WTC11 (cell line): ENCODE results near the gene TEP1. TPM values are rescaled to one million over a fixed set of nuclear protein-coding genes. Genes with fewer than 3 reads are reported as not detected.

Experiments
- ATAC-seq: fragments of 200-7000 bp; cut with Tn5 transposase; 2 replicates; pipeline ENCODE4 v1.10.0; 2021; ENCODE audit warnings: mild to moderate bottlenecking, moderate library complexity
- CTCF ChIA-PET: fragments of 300-600 bp; sonication (Branson Sonifier 250); formaldehyde crosslinking; loops from one replicate; lab custom pipeline; 2021; ENCODE audit warnings: antibody characterized with exemption; lab: Charles Lee
- POLR2A ChIA-PET: fragments of 350-600 bp; sonication (Branson Sonifier 250); formaldehyde crosslinking; loops from one replicate; lab custom pipeline; 2021; ENCODE audit warnings: antibody characterized with exemption; lab: Charles Lee
- DNase-seq: peaks from one replicate; pipeline ENCODE4 v3.0.0; 2021; ENCODE audit warnings: low spot score
- H3K27ac Mint-ChIP-seq: 2 replicates; pipeline ENCODE4 v1.8.0; 2021; ENCODE audit warnings: mixed read lengths
- H3K27me3 Mint-ChIP-seq: 2 replicates; pipeline ENCODE4 v1.8.0; 2021; ENCODE audit warnings: low read depth, mild to moderate bottlenecking, moderate library complexity, mixed read lengths
- H3K36me3 Mint-ChIP-seq: 2 replicates; pipeline ENCODE4 v1.8.0; 2021; ENCODE audit warnings: mixed read lengths
- H3K4me1 Mint-ChIP-seq: 2 replicates; pipeline ENCODE4 v1.8.0; 2022; ENCODE audit warnings: mixed read lengths
- H3K4me3 Mint-ChIP-seq: 2 replicates; pipeline ENCODE4 v1.8.0; 2021; ENCODE audit warnings: mild to moderate bottlenecking, moderate library complexity, mixed read lengths
- H3K9me3 Mint-ChIP-seq: 2 replicates; pipeline ENCODE4 v1.8.0; 2021; ENCODE audit warnings: mixed read lengths
- EMX1 ChIP-seq: fragments of 250-450 bp; sonication (Bioruptor Pico); IDR thresholded peaks from 2 replicates; pipeline ENCODE4 v1.8.0; 2021; ENCODE audit warnings: mild to moderate bottlenecking
- GABPB1 ChIP-seq: sonication (generic); formaldehyde crosslinking; IDR thresholded peaks from 2 replicates; pipeline ENCODE4 v1.8.1; 2023; ENCODE audit warnings: mild to moderate bottlenecking, missing genetic modification reagents
- NFATC4 ChIP-seq: fragments of 250-450 bp; sonication (Bioruptor Pico); IDR thresholded peaks from 2 replicates; pipeline ENCODE4 v1.9.0; 2021; ENCODE audit warnings: mild to moderate bottlenecking
- NFYB ChIP-seq: sonication (generic); formaldehyde crosslinking; conservative IDR thresholded peaks from 2 replicates; pipeline ENCODE4 v1.8.0; 2022; ENCODE audit warnings: low read depth, missing genetic modification reagents
- OVOL2 ChIP-seq: fragments of 250-450 bp; sonication (Bioruptor Pico); IDR thresholded peaks from 2 replicates; pipeline ENCODE4 v1.9.0; 2021; ENCODE audit warnings: mild to moderate bottlenecking, borderline replicate concordance
- total RNA-seq: library from RNA; stranded (reverse); gene quantifications from 3 replicates; pipeline ENCODE4 v1.2.3, GENCODE V29; 2021
- TF ChIP-seq, protein P1 (sequence below): sonication (generic); formaldehyde crosslinking; IDR thresholded peaks from 2 replicates; pipeline ENCODE4 v1.8.0; 2022; ENCODE audit warnings: mild to moderate bottlenecking, missing genetic modification reagents
- TF ChIP-seq, protein P2 (sequence below): sonication (generic); formaldehyde crosslinking; IDR thresholded peaks from 2 replicates; pipeline ENCODE4 v1.8.0; 2022; ENCODE audit warnings: missing genetic modification reagents
- TF ChIP-seq, protein P3 (sequence below): sonication (generic); formaldehyde crosslinking; IDR thresholded peaks from 2 replicates; pipeline ENCODE4 v1.8.1; 2023; ENCODE audit warnings: mild to moderate bottlenecking, missing genetic modification reagents
- TF ChIP-seq, protein P4 (sequence below): sonication (generic); formaldehyde crosslinking; IDR thresholded peaks from 2 replicates; pipeline ENCODE4 v1.8.1; 2023; ENCODE audit warnings: mild to moderate bottlenecking, missing genetic modification reagents, moderate library complexity
- TF ChIP-seq, protein P5 (sequence below): fragments of 250-450 bp; sonication (Bioruptor Pico); IDR thresholded peaks from 2 replicates; pipeline ENCODE4 v1.9.0; 2021; ENCODE audit warnings: mild to moderate bottlenecking
- TF ChIP-seq, protein P6 (sequence below): sonication (generic); formaldehyde crosslinking; IDR thresholded peaks from 2 replicates; pipeline ENCODE4 v1.8.0; 2023; ENCODE audit warnings: missing genetic modification reagents

Gene TEP1
- total RNA-seq, 1 experiment from 2014 or later, result 16.0 TPM

DNA sequence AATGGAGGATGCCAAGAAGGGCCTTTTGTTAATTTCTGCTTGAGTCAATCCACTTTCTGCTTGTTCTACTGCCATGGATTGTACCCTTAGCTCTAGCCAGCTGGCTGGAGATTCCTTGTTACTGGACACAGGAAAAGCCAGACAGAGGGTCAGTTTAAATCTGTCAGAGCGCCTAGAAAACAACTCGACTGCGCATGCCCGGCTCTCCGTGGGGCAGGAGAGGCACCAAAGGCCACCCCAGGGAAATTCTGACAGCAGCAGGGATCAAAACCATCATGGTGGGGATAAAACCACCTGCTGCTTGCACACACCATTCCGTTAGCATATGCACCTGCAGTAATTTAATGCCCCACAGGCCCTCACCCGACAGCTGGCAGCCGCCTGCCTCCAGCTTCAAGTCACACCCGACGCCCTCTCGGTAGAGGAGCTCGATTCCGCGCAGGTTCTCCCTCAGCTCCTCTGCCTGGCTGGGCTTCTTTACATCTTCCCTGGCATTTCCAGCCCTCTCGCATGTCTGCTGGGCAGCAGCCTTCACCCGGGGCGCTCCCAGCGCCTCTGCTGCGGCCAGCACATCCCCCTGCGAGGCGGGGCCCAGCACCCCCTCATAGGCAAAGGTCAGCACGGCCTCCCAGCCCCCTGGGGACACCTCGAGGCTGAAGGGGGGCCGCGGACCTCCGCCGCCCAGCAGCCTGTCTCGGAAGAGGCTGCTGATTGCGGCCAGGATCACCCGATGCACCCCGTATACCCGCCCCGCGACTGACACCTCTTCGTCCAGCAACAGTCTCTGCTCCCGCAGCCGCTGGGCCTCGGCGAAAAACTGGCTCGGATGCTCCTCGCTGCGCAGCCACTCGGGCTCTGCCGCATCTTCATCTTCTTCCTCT, 21.6 kb upstream of the TEP1 start:
- H3K36me3 Mint-ChIP-seq, result no peaks in the 10 kb centered on the region
- ChIA-PET CTCF (interaction anchor here (0.7 to 2.4 kb wide), 4 partner anchors 19 to 536 kb away, joined by 3 to 21 read pairs (median 4); no protein-coding TSS in a partner anchor), POLR2A (interaction anchor here (0.7 to 1.5 kb wide), 3 partner anchors 20 to 91 kb away, joined by 4 to 8 read pairs (median 8); partner anchors contain the start of genes APEX1, OSGEP, PARP2 and PIP4P1)
- ATAC-seq, result peak; percentile 63
- peak; percentile 45 for DNase-seq
- peaks cover 13% of the 10 kb centered on the region for H3K4me1 Mint-ChIP-seq
- TF ChIP-seq, protein P1, sequence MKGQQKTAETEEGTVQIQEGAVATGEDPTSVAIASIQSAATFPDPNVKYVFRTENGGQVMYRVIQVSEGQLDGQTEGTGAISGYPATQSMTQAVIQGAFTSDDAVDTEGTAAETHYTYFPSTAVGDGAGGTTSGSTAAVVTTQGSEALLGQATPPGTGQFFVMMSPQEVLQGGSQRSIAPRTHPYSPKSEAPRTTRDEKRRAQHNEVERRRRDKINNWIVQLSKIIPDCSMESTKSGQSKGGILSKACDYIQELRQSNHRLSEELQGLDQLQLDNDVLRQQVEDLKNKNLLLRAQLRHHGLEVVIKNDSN (CRISPR knock-in tag), result no peak
- no peak for TF ChIP-seq NFATC4
- TF ChIP-seq, protein P2, sequence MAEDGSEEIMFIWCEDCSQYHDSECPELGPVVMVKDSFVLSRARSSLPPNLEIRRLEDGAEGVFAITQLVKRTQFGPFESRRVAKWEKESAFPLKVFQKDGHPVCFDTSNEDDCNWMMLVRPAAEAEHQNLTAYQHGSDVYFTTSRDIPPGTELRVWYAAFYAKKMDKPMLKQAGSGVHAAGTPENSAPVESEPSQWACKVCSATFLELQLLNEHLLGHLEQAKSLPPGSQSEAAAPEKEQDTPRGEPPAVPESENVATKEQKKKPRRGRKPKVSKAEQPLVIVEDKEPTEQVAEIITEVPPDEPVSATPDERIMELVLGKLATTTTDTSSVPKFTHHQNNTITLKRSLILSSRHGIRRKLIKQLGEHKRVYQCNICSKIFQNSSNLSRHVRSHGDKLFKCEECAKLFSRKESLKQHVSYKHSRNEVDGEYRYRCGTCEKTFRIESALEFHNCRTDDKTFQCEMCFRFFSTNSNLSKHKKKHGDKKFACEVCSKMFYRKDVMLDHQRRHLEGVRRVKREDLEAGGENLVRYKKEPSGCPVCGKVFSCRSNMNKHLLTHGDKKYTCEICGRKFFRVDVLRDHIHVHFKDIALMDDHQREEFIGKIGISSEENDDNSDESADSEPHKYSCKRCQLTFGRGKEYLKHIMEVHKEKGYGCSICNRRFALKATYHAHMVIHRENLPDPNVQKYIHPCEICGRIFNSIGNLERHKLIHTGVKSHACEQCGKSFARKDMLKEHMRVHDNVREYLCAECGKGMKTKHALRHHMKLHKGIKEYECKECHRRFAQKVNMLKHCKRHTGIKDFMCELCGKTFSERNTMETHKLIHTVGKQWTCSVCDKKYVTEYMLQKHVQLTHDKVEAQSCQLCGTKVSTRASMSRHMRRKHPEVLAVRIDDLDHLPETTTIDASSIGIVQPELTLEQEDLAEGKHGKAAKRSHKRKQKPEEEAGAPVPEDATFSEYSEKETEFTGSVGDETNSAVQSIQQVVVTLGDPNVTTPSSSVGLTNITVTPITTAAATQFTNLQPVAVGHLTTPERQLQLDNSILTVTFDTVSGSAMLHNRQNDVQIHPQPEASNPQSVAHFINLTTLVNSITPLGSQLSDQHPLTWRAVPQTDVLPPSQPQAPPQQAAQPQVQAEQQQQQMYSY (CRISPR knock-in tag), result 0 out of 2 replicates have a peak, but pooled peaks have one; percentile 34
- TF ChIP-seq, protein P3, sequence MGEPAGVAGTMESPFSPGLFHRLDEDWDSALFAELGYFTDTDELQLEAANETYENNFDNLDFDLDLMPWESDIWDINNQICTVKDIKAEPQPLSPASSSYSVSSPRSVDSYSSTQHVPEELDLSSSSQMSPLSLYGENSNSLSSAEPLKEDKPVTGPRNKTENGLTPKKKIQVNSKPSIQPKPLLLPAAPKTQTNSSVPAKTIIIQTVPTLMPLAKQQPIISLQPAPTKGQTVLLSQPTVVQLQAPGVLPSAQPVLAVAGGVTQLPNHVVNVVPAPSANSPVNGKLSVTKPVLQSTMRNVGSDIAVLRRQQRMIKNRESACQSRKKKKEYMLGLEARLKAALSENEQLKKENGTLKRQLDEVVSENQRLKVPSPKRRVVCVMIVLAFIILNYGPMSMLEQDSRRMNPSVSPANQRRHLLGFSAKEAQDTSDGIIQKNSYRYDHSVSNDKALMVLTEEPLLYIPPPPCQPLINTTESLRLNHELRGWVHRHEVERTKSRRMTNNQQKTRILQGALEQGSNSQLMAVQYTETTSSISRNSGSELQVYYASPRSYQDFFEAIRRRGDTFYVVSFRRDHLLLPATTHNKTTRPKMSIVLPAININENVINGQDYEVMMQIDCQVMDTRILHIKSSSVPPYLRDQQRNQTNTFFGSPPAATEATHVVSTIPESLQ (CRISPR knock-in tag), result no peak
- no peak overlapping the region for H3K27ac Mint-ChIP-seq
- peak overlapping the region; percentile 73 for H3K4me3 Mint-ChIP-seq
- no peaks in the 10 kb centered on the region for H3K9me3 Mint-ChIP-seq
- H3K27me3 Mint-ChIP-seq, result peaks cover 34% of the 10 kb centered on the region

DNA sequence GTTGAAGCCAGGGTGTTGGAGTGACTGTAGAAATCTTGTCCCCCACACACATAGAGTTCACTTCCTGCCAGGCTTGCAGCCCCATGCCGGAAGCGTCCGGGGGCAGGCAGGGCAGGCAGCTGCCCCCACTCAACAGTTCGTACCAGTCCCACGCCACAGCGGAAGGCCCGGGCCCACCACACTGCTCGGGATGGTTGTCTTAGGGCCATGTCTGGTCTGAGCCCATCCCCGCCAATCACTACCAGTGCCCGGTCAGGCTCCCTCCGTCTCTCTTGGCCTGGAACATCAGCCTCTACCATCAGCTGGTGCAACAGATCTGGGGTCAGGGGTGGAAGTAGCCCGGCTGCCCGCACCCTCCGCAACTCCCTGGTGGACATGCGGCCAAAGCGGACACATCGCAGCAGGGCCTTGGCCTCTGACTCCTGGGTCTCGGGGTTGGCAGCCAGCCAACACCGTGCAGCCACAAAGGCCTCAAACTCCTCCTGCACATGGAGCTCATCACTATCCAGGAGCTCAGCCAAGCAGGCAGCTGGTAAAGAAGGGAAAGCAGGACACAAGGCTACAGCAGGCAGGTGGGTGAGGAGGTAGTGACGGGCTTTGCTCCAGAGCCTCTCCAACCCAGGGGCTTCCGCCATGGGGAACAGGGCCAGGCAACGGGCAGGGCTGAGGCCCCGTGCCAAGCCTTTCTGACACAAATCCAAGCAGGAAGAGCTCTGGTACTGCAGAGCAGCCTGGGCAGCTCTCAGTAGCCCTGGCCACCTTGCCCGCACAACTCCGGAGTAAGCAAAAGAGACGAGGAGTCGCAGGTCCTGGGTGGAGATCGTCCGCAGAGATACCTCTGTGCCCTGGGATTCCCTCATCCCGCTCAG, 16.7 kb upstream of the TEP1 start:
- H3K4me3 Mint-ChIP-seq, result no peak overlapping the region

DNA sequence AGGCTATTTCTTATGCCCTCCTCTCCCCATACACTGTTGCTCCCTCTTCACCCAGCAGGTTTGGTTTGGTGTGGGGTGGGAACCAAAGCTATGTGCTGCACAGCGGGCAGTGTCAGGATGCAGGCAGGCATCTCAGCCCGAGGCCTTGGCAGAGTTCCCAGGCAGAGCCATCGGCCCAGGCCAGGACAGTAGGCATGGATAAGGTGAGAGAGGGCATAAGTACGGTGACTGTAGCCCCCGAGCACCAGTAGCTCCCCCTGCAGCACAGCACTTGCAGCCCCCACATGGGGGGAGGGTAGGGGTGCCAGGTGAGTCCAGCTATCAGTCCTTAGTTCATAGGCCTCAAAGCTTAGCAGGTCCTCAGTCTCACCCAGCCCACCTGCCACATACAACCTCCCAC, 15.5 kb upstream of the TEP1 start:
- no peaks in the 10 kb centered on the region for H3K9me3 Mint-ChIP-seq
- H3K27me3 Mint-ChIP-seq, result peaks cover 2% of the 10 kb centered on the region
- no peak for DNase-seq
- ATAC-seq, result no peak
- peaks cover 10% of the 10 kb centered on the region for H3K4me1 Mint-ChIP-seq
- no peaks in the 10 kb centered on the region for H3K36me3 Mint-ChIP-seq
- H3K27ac Mint-ChIP-seq, result no peak overlapping the region
- H3K4me3 Mint-ChIP-seq, result no peak overlapping the region
- CTCF ChIA-PET, result interaction anchor here (2.4 kb wide), 1 partner anchor 13 kb away, joined by 8 read pairs; no protein-coding TSS in a partner anchor
- TF ChIP-seq OVOL2 (CRISPR knock-in tag) (no peak), GABPB1 (CRISPR knock-in tag) (no peak), EMX1 (CRISPR knock-in tag) (no peak)
- TF ChIP-seq, protein P4, sequence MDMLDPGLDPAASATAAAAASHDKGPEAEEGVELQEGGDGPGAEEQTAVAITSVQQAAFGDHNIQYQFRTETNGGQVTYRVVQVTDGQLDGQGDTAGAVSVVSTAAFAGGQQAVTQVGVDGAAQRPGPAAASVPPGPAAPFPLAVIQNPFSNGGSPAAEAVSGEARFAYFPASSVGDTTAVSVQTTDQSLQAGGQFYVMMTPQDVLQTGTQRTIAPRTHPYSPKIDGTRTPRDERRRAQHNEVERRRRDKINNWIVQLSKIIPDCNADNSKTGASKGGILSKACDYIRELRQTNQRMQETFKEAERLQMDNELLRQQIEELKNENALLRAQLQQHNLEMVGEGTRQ (CRISPR knock-in tag), result no peak
- TF ChIP-seq, protein P1 (CRISPR knock-in tag), result no peak
- TF ChIP-seq, protein P5, sequence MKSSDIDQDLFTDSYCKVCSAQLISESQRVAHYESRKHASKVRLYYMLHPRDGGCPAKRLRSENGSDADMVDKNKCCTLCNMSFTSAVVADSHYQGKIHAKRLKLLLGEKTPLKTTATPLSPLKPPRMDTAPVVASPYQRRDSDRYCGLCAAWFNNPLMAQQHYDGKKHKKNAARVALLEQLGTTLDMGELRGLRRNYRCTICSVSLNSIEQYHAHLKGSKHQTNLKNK (CRISPR knock-in tag), result no peak
- TF ChIP-seq, protein P6, sequence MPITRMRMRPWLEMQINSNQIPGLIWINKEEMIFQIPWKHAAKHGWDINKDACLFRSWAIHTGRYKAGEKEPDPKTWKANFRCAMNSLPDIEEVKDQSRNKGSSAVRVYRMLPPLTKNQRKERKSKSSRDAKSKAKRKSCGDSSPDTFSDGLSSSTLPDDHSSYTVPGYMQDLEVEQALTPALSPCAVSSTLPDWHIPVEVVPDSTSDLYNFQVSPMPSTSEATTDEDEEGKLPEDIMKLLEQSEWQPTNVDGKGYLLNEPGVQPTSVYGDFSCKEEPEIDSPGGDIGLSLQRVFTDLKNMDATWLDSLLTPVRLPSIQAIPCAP, result no peak
- POLR2A ChIA-PET, result interaction anchor here (0.5 kb wide), 1 partner anchor 68 kb away, joined by 4 read pairs; no protein-coding TSS in a partner anchor

More for the DNA sequence above, 16.7 kb upstream of the TEP1 start:
- ChIA-PET POLR2A (no interaction called here), CTCF (interaction anchor here (0.8 to 2.4 kb wide), 3 partner anchors 14 to 17 kb away, joined by 3 to 8 read pairs (median 3); no protein-coding TSS in a partner anchor)
- peaks cover 14% of the 10 kb centered on the region for H3K4me1 Mint-ChIP-seq
- TF ChIP-seq GABPB1 (CRISPR knock-in tag), result peak; percentile 42; the same call in 1 of the 2 replicates
- no peak for TF ChIP-seq NFYB (CRISPR knock-in tag)
- no peaks in the 10 kb centered on the region for H3K9me3 Mint-ChIP-seq
- no peaks in the 10 kb centered on the region for H3K36me3 Mint-ChIP-seq
- ATAC-seq (no peak), DNase-seq (no peak)
- no peak overlapping the region for H3K27ac Mint-ChIP-seq
- peaks cover 15% of the 10 kb centered on the region for H3K27me3 Mint-ChIP-seq
